ENCODE results near the gene RNF223. TPM values are rescaled to one million over a fixed set of nuclear protein-coding genes. Genes with fewer than 3 reads are reported as not detected.

RNF223 gene
- total RNA-seq, 1 donor from 2014 or later: not detected

DNA sequence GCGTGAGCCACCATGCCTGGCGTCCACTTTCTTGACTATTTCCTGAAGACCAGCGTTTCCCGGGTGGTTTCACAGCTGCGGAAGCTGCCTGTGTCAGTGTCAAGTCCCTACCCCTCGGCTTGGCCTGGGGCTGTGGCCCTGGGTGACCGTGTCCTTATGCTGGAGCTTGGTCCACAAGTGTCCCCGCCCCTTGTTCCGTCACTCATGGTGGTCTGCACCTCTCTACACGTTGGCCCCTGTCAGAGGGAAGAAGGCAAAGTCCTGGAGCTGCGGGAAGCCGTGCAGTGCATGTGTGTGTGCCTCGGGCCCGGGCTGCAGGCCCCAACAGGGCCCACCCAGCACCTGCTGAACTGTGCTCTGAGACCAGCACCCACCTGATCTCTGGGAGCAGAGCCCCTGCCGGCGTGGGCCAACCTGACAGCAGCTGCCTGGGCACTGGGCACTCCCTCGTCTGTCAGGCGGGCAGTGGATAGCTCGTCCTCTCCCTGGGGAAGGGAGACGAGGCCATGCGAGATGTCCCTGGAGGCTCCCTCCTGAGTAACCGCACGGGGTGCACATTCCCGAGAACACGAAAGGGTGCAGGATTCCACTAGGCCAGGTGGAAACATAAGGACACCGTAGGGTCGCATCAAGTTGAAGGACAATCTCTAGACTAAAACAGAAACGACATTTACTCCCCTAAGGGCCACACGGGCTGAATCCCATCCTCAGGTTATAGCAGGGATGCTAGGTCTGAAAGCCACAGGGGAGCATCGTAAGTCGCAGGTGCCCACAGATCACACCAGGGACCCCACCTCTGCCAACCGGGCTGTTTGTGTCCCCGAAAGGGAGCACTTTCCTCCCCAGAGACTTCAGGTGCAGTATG is 44.1 kb upstream of the RNF223 start:
- H3K4me3 Mint-ChIP-seq: no peak overlapping the region
- no peak for DNase-seq
- POLR2A ChIA-PET: interaction anchor here (0.7 to 1.8 kb wide), 4 partner anchors 18 to 173 kb away, joined by 4 to 5 read pairs (median 4); no protein-coding TSS in a partner anchor

DNA sequence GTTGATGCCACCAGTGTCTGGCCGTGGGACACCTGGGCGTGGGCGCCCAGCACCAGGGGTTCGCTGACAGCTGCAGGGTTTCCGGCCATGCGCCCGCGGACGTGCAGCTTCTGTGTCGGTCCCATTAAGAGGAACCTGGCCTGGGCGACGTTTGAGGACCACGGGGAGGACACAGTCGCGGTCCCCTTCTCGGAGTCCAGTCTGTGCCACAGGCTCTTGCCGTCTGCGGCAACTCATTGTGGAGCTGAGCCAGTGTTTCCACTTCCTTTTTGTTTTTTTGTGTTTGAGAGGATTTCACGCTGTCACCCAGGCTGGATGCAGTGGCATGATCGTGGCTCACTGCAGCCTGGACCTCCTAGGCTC is 43.3 kb upstream of the RNF223 start:
- POLR2A ChIA-PET: interaction anchor here (0.7 to 1.8 kb wide), 5 partner anchors 49 to 174 kb away, joined by 3 to 6 read pairs (median 4); partner anchors contain the start of gene UBE2J2
- intact Hi-C loops (cut with micrococcal nuclease): loop anchor here (2.0 kb wide), 1 partner anchor 85 kb away; no protein-coding TSS in a partner anchor
- H3K4me3 Mint-ChIP-seq: peak overlapping the region; percentile 57
- no peak for ATAC-seq (ENCODE audit: low read depth)
- DNase-seq: no peak
- H3K4me1 Mint-ChIP-seq: peaks cover 13% of the 10 kb centered on the region
- H3K36me3 Mint-ChIP-seq (ENCODE audit: low read depth): peaks cover 8% of the 10 kb centered on the region
- CTCF ChIA-PET: interaction anchor here (1.4 to 2.3 kb wide), 4 partner anchors 53 to 174 kb away, joined by 3 to 8 read pairs (median 6); no protein-coding TSS in a partner anchor
- TF ChIP-seq, protein P1, sequence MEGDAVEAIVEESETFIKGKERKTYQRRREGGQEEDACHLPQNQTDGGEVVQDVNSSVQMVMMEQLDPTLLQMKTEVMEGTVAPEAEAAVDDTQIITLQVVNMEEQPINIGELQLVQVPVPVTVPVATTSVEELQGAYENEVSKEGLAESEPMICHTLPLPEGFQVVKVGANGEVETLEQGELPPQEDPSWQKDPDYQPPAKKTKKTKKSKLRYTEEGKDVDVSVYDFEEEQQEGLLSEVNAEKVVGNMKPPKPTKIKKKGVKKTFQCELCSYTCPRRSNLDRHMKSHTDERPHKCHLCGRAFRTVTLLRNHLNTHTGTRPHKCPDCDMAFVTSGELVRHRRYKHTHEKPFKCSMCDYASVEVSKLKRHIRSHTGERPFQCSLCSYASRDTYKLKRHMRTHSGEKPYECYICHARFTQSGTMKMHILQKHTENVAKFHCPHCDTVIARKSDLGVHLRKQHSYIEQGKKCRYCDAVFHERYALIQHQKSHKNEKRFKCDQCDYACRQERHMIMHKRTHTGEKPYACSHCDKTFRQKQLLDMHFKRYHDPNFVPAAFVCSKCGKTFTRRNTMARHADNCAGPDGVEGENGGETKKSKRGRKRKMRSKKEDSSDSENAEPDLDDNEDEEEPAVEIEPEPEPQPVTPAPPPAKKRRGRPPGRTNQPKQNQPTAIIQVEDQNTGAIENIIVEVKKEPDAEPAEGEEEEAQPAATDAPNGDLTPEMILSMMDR (IDR thresholded peaks at IDR 0.05): no peak
- H3K9me3 Mint-ChIP-seq: peaks cover 6% of the 10 kb centered on the region
- H3K27ac Mint-ChIP-seq: no peak overlapping the region
- peaks cover 5% of the 10 kb centered on the region for H3K27me3 Mint-ChIP-seq

More for the DNA sequence above, 44.1 kb upstream of the RNF223 start:
- TF ChIP-seq, protein P1 (IDR thresholded peaks at IDR 0.05): no peak
- CTCF ChIA-PET: interaction anchor here (1.4 to 2.3 kb wide), 4 partner anchors 54 to 173 kb away, joined by 3 to 8 read pairs (median 6); no protein-coding TSS in a partner anchor
- Mint-ChIP-seq H3K9me3 (peaks cover 2% of the 10 kb centered on the region), H3K4me1 (peaks cover 21% of the 10 kb centered on the region), H3K36me3 (ENCODE audit: low read depth) (peaks cover 2% of the 10 kb centered on the region), H3K27me3 (peaks cover 5% of the 10 kb centered on the region), H3K27ac (no peak overlapping the region)
- intact Hi-C loops (cut with micrococcal nuclease): no loop called here
- no peak for ATAC-seq (ENCODE audit: low read depth)

DNA sequence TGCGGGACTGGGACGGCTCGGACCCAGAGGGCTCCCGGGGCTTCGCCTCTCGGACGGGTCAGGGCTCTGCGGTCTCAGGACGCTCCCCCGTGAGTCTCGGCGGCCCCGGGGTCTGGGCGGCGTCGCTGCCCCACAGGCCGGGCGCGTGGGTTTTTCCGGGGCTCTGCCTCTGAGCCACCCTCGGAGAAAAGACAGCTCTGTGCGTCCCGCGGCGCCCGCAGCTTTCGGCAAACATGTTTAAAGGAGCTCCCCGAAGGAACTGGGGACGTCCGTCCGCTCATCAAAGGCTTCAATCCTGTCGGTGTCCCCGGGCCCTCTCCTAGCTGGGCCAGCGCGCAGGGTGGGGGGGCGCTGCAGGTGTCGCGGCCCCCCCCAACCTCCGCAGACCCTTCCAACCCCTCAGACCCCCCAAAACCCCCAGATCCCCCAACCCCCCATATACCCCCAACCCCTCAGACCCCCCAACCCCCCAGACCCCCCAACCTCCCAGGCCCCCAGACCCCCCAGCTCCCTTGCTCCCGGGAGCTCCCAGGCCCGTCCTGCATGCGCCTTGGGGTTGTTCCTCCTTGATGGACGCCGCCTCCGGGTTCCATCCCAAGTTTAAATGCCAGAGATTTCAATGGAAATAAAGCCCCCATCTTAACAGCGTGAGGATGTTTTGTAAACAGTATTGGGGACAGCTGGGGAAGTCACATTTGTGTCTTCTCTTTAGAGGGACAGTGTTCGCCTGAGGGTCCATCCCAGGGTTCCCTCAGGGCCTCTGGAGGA is 42.8 kb upstream of the RNF223 start:
- peaks cover 6% of the 10 kb centered on the region for H3K9me3 Mint-ChIP-seq
- DNase-seq (no peak), ATAC-seq (ENCODE audit: low read depth) (no peak)
- peaks cover 5% of the 10 kb centered on the region for H3K27me3 Mint-ChIP-seq
- TF ChIP-seq, protein P1 (IDR thresholded peaks at IDR 0.05): no peak
- H3K36me3 Mint-ChIP-seq (ENCODE audit: low read depth): peaks cover 12% of the 10 kb centered on the region
- ChIA-PET CTCF (interaction anchor here (1.4 to 2.3 kb wide), 4 partner anchors 53 to 175 kb away, joined by 3 to 8 read pairs (median 6); no protein-coding TSS in a partner anchor), POLR2A (interaction anchor here (0.5 to 1.8 kb wide), 8 partner anchors 48 to 175 kb away, joined by 3 to 9 read pairs (median 5); partner anchors contain the start of gene UBE2J2)
- no peak overlapping the region for H3K27ac Mint-ChIP-seq
- H3K4me1 Mint-ChIP-seq: peaks cover 9% of the 10 kb centered on the region
- intact Hi-C loops (cut with micrococcal nuclease): loop anchor here (1.0 to 2.0 kb wide), 9 partner anchors 48 to 258 kb away; partner anchors contain the start of genes AGRN, AURKAIP1, B3GALT6 and NOC2L
- H3K4me3 Mint-ChIP-seq: peak overlapping the region; percentile 61

DNA sequence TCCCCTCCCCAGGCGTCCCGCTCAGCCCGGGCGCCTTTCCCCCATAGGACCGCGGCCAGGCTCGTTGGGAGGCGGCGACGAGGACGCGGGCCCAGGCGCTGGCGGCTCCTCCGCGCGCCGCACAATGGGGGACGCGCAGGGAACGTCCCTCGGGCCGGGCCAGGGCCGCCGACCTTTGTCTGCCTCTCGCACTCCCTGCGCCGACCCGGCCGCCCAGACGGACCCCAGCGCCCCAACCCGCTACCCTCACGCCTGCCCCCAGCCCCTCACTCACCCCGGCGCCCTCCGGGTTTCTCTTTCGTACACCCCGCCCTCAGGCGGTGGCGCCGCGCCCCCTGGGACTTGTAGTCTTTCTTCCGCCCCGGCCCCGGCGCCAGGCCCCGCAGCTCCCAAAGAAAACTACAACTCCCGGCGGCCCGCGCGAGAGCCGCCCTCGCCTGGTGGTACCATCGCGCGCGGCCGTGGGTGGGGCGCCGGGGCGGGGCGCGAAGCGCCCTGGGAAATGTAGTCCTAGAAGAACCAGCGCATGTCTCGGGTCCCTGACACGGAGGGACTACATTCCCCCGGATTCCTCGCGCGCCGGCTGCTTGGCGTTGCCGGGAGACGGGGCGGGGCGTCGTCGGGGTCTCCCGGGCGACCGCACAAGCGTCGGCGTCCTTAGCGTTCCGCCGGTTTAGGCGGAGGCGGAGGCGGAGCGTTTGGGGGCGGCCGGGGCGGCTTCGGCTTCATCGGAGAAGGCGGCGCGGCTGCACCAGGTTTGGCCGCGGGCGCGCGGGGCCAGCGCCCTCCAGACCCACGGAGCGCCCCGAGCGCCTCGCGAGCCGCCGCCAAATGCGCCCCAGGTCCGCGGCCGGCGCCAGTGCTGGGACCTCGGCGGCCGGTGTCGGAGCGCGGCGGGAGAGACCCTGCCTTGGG is 41.9 kb upstream of the RNF223 start, which contains the start of gene C1orf159:
Gene C1orf159 (minus strand): TSS at position 304 of the 915 bp plus-strand sequence. CDS start 24,546 bp downstream, outside the sequence.
- TF ChIP-seq, protein P1 (IDR thresholded peaks at IDR 0.05): no peak
- ChIA-PET CTCF (interaction anchor here (2.2 to 2.3 kb wide), 3 partner anchors 52 to 134 kb away, joined by 6 to 8 read pairs (median 7); no protein-coding TSS in a partner anchor), POLR2A (interaction anchor here (0.5 to 1.8 kb wide), 10 partner anchors 50 to 158 kb away, joined by 3 to 9 read pairs (median 4); partner anchors contain the start of genes B3GALT6, SDF4 and UBE2J2)
- peaks cover 14% of the 10 kb centered on the region for H3K36me3 Mint-ChIP-seq (ENCODE audit: low read depth)
- intact Hi-C loops (cut with micrococcal nuclease): loop anchor here (1.0 to 2.0 kb wide), 9 partner anchors 47 to 259 kb away; partner anchors contain the start of genes AGRN, AURKAIP1, B3GALT6 and NOC2L
- peaks cover 6% of the 10 kb centered on the region for H3K9me3 Mint-ChIP-seq
- DNase-seq: peak; percentile 99
- H3K4me3 Mint-ChIP-seq: peak within 1 kb of the TSS; percentile 88
- peaks cover 5% of the 10 kb centered on the region for H3K27me3 Mint-ChIP-seq
- H3K4me1 Mint-ChIP-seq: peaks cover 9% of the 10 kb centered on the region
- peak; percentile 92 for ATAC-seq (ENCODE audit: low read depth)
- H3K27ac Mint-ChIP-seq: peak within 1 kb of the TSS; percentile 80

All from activated B cell treated with CpG ODN at 0.5 μM for 24 hours (primary cell).